OCI-LY7 (cell line): ENCODE measurements around the gene TBX2.

ENCODE experiments used
- CTCF ChIP-seq: fragments of 200-600 bp; sonication (generic); conservative IDR thresholded peaks from 2 replicates; pipeline ENCODE4 v1.5.1; 2014; ENCODE audit warnings: mild to moderate bottlenecking, antibody characterized with exemption, low read length, moderate library complexity, mixed read lengths
- EZH2phosphoT487 ChIP-seq: fragments of 200-600 bp; sonication (generic); IDR thresholded peaks from 2 replicates; pipeline ENCODE4 v1.6.1; 2018; ENCODE audit warnings: low read depth, borderline replicate concordance, mild to moderate bottlenecking, mixed run types, antibody characterized with exemption, low read length, moderate library complexity, mixed read lengths

- TF ChIP-seq CTCF (no peak), EZH2phosphoT487 (no peak)
These were observed 548 bp downstream of the TBX2 start for GRCh38 chr17:61400066-61400716.
